HUES6 (cell line): ENCODE results near the gene CRACDL.

Source experiments
- H3K27ac ChIP-seq: 2 replicates; pipeline ENCODE4 v1.7.0; 2013; ENCODE audit warnings: low read depth, mild to moderate bottlenecking, low read length, inconsistent platforms
- H3K27me3 ChIP-seq: 2 replicates; pipeline ENCODE4 v1.6.1; 2013; ENCODE audit warnings: low read length; ENCODE audit not compliant: control insufficient read depth, insufficient read depth
- H3K36me3 ChIP-seq: 2 replicates; pipeline ENCODE4 v1.6.1; 2013; ENCODE audit warnings: low read length; ENCODE audit not compliant: control insufficient read depth, insufficient read depth
- H3K4me1 ChIP-seq: 2 replicates; pipeline ENCODE4 v1.6.1; 2013; ENCODE audit warnings: low read length; ENCODE audit not compliant: control insufficient read depth, insufficient read depth
- H3K4me3 ChIP-seq: 2 replicates; pipeline ENCODE4 v1.5.1; 2013; ENCODE audit warnings: low read depth, low read length
- H3K9ac ChIP-seq: one replicate; pipeline ENCODE4 v1.6.1; 2013; ENCODE audit warnings: mild to moderate bottlenecking, low read length
- H3K9me3 ChIP-seq: 2 replicates; pipeline ENCODE4 v1.6.1; 2013; ENCODE audit warnings: low read depth, low read length; ENCODE audit not compliant: control insufficient read depth, insufficient read depth

The CRACDL gene

DNA sequence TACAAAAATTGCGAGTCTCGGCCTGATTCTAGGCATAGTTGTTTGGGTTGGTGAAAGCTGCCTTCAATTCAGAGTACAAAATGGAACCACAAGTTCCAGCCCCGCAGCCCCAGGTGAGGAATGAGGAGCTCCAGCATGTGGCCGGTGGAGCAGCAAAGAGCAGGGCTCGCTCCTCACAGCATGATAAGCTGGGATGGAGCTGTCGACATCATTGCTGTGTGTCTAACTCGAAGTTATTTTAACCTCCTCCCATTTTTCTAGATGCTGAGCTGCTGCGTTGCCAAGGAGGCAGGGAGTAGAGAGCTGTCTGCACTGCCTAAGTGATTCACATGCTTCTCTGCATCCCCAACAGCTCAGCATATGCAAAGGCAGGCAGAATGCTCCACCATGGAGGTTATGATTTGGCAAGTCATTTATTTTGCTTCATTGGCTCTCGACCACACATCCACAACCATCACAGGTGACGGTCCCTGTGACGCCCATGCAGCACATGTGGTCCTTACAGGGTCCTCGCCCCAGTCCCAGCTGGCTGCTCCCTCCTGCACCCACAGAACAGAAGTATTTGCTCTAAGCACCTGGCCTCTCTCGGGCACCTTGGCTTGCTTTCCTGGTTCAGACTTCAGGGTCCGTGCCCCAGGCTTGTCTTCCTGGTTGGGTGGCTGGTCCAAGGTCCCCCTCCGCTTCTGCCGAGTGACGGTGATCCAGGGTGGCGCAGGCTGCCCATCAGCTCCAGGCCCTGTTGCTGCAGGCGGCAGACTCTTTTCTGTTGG, 139.1 kb downstream of the CRACDL start:
- no peaks in the 10 kb centered on the region for H3K9me3 ChIP-seq
- H3K27me3 ChIP-seq, result no peaks in the 10 kb centered on the region
- H3K4me1 ChIP-seq, result no peaks in the 10 kb centered on the region
- H3K4me3 ChIP-seq, result no peak overlapping the region
- H3K36me3 ChIP-seq, result no peaks in the 10 kb centered on the region
- no peak overlapping the region for H3K9ac ChIP-seq
- H3K27ac ChIP-seq, result no peak overlapping the region

- Histone ChIP-seq H3K36me3 (no peaks in the 10 kb centered on the region), H3K4me3 (no peak overlapping the region), H3K9ac (no peak overlapping the region), H3K4me1 (no peaks in the 10 kb centered on the region), H3K27ac (no peak overlapping the region), H3K27me3 (no peaks in the 10 kb centered on the region), H3K9me3 (no peaks in the 10 kb centered on the region)
Measured at GRCh38 chr2:98795891-98796676, 139.9 kb downstream of the CRACDL start.

DNA sequence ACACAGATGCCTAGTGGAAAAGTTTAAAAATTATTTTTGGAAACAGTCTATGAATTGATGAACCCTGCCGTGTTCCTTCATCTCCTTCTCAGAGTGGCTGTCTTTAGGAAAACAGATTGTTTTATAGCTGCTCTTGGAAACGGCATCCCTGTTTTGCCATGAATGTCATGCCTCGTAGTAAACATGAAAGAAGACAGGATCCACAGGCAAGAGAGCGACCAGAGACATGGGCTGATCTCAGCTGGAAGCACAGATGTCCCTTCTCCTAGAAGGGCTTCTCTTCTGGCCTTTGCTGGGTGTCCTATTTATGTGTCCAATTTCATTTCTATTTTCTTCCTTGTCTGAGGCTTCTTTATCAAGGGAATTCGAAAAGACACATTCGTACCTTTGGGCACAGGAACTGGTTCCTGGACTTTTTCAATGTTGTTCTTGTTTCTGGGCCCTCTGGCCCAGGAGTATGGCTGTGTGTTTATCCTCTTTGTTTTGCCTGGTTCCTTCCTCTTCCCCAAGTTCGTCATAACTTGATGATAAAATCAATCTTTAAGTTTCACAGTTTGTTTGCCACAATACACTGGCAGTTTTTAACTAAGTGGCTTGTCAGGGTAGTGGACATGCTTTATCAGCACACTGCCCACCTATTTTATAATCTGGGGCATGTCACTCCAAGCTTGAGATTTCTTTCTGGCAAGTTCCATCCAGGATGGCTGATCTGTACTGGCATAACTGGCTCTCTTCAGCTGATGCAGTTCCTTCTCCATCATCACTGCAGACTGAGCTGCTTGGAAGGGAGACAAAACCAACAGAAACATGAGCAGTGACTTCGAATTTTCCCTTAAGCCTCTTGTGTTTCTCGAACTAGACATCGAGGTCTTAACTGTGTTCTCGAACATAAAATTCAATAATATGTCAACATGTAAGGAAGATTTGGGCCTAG, 141.9 kb downstream of the CRACDL start:
- H3K4me1 ChIP-seq, result no peaks in the 10 kb centered on the region
- no peaks in the 10 kb centered on the region for H3K9me3 ChIP-seq
- H3K9ac ChIP-seq, result no peak overlapping the region
- H3K4me3 ChIP-seq, result no peak overlapping the region
- no peaks in the 10 kb centered on the region for H3K27me3 ChIP-seq
- no peaks in the 10 kb centered on the region for H3K36me3 ChIP-seq
- H3K27ac ChIP-seq, result no peak overlapping the region

DNA sequence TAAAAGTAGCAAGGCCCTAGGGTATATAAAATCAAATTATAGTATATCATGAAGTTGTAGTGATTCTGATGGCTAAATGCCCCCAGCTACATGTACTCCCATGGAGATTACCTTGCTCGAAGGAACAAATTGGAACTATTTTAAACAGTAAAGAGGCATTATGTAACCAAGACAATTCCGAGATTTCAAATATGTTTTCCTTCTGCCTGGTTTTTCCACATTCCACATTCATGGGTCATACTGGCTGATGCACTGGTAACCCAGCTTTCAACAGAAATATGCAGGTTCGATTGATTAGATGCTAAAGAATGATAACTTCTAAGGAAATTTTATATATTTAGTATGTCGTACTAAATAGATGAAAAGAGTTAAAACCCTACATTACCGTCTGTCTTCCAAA, 142.8 kb downstream of the CRACDL start:
- Histone ChIP-seq H3K9me3 (no peaks in the 10 kb centered on the region), H3K4me1 (no peaks in the 10 kb centered on the region), H3K27me3 (no peaks in the 10 kb centered on the region), H3K9ac (no peak overlapping the region), H3K36me3 (no peaks in the 10 kb centered on the region), H3K4me3 (no peak overlapping the region), H3K27ac (no peak overlapping the region)

DNA sequence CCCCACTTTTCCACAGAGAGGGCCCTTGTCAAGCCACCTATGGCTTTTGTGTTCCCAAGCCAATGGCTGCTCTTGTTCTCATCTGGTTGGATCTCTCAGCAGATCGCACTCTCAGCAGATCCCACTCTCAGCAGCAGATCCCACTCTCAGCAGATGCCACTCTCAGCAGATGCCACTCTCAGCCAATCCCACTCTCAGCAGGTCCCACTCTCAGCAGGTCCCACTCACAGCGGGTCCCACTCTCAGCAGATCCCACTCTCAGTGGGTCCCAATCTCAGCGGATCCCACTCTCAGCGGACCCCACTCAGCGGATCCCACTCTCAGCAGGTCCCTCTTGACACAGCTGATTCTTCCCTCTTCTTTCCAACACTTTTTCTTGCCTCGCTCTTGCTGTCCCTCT, 145.8 kb downstream of the CRACDL start:
- no peaks in the 10 kb centered on the region for H3K9me3 ChIP-seq
- no peaks in the 10 kb centered on the region for H3K36me3 ChIP-seq
- H3K4me1 ChIP-seq, result 0 out of 2 replicates have a peak, but pooled peaks cover 4% of the 10 kb centered on the region
- H3K4me3 ChIP-seq, result no peak overlapping the region
- H3K27ac ChIP-seq, result no peak overlapping the region
- no peak overlapping the region for H3K9ac ChIP-seq
- H3K27me3 ChIP-seq, result no peaks in the 10 kb centered on the region

DNA sequence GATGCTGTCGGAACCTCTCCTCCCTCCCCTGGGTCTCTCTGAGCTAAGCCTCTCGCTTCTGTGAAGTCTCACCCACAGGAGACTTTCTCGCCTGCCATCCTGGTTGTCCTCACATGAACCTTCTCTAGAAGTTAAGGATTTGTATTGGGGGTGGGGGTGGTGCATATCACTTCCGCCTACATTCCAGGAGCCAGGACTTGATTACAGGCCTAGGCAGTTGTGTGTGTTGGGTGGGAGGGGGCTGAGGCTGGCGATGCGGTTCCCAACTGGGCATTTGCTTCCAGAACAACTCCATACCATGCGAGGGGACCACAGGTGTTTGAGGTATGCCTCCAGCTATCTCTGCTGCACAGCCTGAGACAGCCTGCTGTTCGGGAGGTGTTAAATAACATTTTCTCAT, 148.3 kb downstream of the CRACDL start:
- Histone ChIP-seq H3K4me3 (no peak overlapping the region), H3K9ac (no peak overlapping the region), H3K36me3 (no peaks in the 10 kb centered on the region), H3K27ac (no peak overlapping the region), H3K27me3 (no peaks in the 10 kb centered on the region), H3K4me1 (0 out of 2 replicates have a peak, but pooled peaks cover 4% of the 10 kb centered on the region), H3K9me3 (no peaks in the 10 kb centered on the region)

GRCh38 chr2:98786179-98786578, 149.8 kb downstream of the CRACDL start:
- Histone ChIP-seq H3K27ac (no peak overlapping the region), H3K36me3 (no peaks in the 10 kb centered on the region), H3K9ac (no peak overlapping the region), H3K4me3 (no peak overlapping the region), H3K27me3 (no peaks in the 10 kb centered on the region), H3K9me3 (peaks cover 8% of the 10 kb centered on the region; the same call in 1 of the 2 replicates), H3K4me1 (0 out of 2 replicates have a peak, but pooled peaks cover 4% of the 10 kb centered on the region)

DNA sequence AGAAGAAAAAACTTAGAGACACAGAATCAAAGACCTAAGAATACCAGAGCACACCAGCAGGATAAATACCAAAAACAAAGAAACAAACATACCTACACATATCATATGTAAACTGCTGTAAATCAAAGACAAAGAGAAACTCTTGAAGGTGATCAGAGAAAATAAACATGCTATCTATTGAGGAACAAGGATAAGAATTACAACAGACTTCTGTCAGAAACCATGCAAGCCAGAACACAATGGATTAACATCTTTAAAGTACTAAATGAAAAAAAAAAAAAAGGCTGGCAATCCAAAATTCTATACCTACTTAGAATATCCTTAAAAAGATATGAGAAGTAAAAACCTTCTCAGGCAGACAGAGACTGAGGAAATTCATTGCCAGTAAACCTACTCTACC, 153.5 kb downstream of the CRACDL start:
- H3K4me3 ChIP-seq, result no peak overlapping the region
- no peak overlapping the region for H3K9ac ChIP-seq
- H3K4me1 ChIP-seq, result 0 out of 2 replicates have a peak, but pooled peaks cover 9% of the 10 kb centered on the region
- H3K27ac ChIP-seq, result no peak overlapping the region
- no peaks in the 10 kb centered on the region for H3K27me3 ChIP-seq
- H3K36me3 ChIP-seq, result no peaks in the 10 kb centered on the region
- H3K9me3 ChIP-seq, result peaks cover 8% of the 10 kb centered on the region; the same call in 1 of the 2 replicates

DNA sequence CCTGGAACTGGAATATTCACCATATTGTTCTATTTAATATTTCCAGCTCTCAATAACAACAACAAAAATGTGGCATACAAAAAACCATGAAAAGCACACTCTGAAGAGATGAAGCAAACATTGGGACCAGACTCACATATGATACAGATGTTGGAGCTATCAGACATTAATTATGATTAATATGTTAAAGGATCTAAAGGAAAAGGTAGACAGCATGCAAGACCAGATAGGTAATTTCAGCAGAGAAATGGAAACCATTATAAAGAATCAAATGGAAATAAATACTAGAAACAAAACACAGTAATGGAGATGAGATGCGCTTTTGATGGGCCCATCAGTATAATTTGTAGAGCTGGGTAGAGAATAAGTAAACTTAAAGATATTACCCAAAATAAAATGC, 154.2 kb downstream of the CRACDL start:
- Histone ChIP-seq H3K36me3 (no peaks in the 10 kb centered on the region), H3K4me1 (0 out of 2 replicates have a peak, but pooled peaks cover 6% of the 10 kb centered on the region)

GRCh38 chr2:98778741-98779483, 157.1 kb downstream of the CRACDL start:
- Histone ChIP-seq H3K4me1 (peaks cover 11% of the 10 kb centered on the region; the same call in 1 of the 2 replicates), H3K9me3 (peaks cover 10% of the 10 kb centered on the region; the same call in 1 of the 2 replicates), H3K27ac (no peak overlapping the region), H3K4me3 (no peak overlapping the region), H3K9ac (no peak overlapping the region), H3K27me3 (no peaks in the 10 kb centered on the region), H3K36me3 (no peaks in the 10 kb centered on the region)

More for the DNA sequence above, 154.2 kb downstream of the CRACDL start:
- Histone ChIP-seq H3K9me3 (peaks cover 10% of the 10 kb centered on the region; the same call in 1 of the 2 replicates), H3K9ac (no peak overlapping the region), H3K27ac (no peak overlapping the region), H3K4me3 (no peak overlapping the region), H3K27me3 (no peaks in the 10 kb centered on the region)
